Measurements from ENCODE around the gene FLRT2.
A peak's percentile ranks its signal among the peaks of the same experiment; 100 is the strongest.

The FLRT2 gene

DNA sequence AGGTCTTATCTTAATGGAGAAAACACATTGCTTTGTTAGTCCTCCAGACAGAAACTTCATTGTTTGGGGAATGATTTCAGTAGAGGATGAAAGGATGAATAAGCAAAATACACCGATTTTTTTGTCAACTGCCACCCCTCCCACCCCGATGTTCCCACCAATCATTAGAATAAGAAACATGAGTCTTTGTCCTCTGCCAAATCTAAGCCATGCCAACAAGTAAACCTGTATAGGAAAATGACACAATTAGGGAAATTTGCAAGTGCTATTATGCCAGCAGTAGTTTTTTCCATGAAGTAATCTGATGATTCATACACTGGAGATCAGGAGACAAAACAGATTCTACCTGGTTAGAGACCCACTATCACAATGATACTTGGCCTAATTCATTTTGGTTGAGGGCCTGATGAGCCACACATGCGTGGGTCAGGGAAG, 35.9 kb downstream of the FLRT2 start:
- no peak for DNase-seq

DNA sequence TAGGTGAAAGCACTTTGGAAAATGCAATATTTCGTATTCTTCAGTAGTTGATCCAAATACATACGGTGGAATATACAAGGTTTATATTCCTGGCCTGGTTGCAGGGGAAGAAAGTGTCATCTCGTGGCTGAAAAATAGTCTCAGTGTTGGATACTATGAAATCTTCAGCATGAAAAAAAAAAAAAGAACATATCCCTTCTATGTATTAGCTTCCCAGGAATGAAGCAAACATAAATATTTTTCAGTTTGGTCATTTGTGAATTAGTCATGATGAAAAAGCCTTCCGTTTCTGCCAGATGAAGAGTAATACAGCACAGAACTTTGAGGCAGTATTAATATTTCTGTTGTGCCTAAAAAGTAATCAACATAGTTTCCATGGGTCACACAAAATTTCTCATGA, 36.7 kb downstream of the FLRT2 start:
- no peak for DNase-seq

DNA sequence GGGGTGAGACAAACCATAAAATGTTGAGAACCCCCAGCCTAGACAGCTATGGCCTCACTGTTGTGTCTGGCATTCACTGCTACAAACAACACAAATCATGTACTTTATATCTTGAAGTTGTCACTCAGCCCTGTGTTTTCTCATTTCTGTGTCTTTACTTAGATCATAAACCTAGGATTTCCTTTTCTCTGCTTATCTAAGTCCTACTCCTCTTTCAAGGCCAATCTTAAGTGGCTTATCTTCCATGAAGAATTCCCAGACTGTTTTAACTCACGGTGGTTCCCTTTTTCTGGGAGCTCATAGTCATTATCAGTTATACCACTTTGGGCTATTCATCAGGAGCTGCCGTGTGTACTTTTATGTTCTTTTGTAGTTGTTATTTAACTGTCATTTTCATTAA, 42.1 kb downstream of the FLRT2 start:
- no peak for DNase-seq

DNA sequence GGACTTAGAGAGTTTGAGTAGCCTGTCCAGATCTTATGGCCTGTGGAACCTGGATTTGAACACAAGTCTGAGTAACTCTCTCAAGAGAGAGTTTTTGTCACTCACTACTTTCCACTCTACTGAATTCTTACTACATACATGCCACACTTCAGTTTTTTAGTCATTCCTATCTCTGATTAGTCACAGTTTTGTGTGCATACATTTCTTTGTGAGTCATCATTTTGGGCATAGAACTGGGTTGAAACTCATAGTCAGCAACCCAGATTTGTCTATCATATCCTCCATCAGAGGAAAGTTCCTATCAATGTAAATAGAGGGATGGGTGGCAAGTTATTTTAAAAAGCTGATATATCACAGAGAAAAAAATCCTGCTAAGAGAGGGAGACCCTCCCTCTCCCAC, 42.9 kb downstream of the FLRT2 start:
- no peak for DNase-seq

DNA sequence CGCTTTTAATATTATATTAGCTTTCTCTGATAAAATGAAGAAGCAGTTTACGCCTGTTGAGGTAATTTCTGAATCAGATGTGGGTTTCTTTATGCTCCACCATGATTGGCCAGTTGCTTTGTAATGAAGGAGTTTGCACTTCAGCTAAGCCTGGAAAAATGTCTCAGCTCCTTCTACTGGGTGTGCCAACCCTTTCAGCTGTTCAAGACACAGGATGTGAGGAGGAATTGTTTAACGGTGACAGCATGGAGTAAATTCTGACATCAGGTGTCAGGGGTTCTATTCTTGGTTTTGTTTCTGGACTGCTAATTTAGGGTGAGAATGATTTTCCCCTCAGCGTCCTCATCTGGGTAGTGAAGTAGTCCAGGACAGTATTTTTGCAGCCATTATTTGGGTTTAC, 43.5 kb downstream of the FLRT2 start:
- DNase-seq = no peak

DNA sequence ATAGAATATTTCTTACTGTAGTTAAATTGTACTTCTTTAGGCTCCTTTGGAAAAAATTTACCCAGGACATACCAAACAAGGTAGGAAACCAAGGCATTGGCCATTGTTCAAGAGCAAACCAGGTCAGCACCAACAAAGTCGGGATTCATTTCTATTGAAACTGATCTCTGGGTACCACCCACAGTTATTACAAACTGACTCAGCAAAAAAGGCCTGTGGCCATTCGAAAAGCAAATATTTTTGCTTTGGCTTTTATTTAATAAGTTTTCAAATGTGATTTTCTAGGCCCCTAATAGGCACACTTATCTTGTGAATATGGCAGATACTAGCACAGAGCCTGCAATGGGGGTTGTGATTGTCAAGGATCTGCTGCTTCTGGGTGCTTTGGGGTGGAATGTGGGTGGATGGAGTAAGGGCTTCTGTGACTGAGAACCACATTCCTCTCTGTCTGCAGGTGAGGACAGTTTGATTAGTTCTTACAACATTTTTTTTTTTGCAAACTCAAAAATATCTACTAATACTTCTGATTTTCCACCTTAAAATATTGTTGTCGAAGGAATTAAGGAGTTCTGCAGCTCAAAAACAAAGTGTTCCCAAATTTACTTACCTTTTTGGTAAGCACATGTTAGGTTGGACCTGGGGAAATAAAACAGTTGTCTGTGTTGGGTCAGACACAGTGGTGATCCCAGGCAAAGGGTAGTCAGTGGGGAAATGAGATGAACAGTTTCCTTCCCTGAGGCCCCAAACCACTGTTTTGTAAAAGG, 45.1 kb downstream of the FLRT2 start:
- DNase-seq = no peak

DNA sequence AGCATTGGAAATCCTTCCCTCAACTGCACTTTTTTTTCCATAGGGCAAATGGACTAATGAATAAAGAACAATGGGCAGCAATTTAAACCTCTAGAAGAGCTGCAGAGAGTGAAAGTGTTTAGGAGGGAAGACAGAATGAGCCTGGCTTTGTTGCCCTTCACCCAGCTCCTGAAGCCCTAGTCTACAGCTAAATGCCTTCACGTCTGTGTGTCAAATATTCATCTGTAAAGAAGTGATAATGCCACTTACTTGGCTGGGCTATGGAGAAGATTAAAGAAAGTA, 45.6 kb downstream of the FLRT2 start:
- no peak for DNase-seq

DNA sequence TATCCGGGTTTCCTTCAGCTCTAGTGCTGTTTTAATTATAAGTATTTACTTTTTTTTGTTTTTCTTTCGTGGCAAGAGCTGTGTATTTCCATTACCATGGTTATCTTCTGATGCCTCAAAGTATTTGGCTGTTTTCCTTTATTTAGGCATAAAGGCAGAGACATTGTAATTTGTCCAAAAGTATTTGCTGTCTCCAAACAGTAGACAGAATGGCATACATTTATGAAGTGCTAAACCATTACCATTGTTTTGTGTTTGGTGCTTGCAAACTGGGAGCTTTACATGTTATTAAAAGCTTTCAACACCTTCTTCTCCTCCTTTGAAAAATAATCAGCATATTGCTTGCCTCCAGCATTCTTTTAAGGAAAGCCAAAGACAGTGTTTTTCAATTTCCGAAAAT, 46.3 kb downstream of the FLRT2 start:
- no peak for DNase-seq

DNA sequence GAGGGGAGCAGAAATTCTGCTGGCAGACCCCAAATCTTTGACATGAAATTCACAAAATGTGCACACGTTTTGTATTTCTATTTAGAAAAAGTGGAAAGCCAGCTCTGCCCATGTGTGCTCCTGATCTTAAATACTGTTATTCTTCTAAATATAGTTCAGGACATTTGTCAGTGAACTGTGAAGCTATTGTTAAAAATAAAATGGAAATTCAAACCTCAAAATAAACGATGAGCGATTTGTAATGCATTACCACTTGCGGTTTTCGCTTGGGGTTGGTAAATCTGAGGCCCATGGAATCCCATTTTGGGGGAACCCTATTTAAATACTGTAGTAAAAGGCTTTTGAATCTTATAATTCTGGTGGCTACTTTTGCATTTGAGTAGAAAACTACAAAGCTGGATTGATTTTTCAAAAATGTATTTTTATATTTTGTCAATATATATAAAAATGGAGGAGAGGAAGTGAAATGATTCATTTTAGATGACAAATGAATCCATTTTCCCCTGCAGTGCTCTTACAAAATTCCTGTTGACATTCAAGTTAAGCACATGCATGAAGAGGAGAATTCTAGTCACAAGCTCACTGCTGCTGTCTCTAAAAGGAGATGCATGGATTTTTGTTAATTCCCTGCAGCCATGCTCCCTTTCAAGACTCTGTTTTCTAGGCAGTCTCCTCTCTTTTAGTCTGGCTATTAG, 47.1 kb downstream of the FLRT2 start:
- no peak for DNase-seq

DNA sequence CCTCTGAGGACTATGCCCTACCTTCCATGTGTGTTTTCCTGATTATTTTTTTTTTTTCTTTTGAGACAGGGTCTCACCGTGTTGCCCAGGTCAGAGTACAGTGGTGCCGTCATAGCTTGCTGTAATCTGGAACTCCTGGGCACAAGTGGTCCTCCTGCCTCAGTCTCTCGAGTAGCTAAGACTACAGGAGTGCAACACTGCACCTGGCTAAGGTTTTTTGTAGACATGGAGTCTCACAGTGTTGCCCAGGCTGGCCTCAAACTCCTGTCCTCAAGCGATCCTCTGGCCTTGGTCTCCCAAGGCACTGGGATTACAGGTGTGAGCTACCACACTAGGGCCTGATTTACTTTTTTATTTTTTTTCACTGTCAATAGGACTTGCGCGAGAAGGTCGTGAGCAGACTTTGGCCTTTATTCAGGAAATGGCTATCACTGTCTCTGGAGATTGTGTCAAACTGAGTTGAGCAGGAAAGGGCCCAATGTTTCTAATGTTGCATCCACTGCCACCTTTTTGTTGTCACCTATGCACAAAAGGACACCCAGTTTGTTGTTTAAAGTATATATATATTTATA, 47.7 kb downstream of the FLRT2 start:
- DNase-seq = no peak

DNA sequence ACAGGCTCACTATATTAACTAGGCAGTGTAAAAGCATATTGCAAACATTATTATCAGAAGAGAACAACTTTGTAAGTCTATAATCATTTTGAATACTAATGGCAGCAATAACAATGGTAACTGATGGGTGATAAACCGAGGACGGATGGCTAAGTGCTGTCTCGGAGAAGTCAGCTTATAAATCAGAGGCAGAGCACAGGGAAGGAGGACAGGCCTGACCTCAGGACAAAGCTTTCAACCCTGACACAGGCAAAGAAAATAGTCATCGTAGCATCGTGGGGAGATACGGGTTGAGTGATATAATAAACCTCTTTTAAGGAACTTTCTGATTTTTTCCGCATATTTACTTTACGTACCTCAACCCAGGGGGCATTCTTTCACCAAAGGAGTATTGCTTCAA, 48.4 kb downstream of the FLRT2 start:
- DNase-seq = no peak

DNA sequence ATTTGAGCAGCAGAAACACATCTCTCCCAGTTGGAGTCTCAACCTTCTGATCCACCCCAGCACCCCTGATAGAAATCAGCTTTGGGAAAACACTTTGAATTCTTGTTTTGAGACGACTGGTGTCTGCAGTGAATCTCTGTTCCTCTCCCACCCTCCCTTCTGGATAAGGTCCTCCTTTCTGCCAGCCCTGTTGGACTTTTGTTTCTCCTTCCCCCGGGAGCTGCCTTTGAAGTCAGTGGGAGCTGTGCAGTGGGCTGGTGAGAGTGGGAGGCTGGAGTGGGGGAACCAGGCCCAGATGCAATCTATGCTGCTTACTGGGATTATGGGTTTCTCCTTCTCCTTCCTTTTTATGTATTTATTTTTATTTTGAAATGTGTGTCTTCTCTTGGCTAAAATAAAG, 49.0 kb downstream of the FLRT2 start:
- no peak for DNase-seq

DNA sequence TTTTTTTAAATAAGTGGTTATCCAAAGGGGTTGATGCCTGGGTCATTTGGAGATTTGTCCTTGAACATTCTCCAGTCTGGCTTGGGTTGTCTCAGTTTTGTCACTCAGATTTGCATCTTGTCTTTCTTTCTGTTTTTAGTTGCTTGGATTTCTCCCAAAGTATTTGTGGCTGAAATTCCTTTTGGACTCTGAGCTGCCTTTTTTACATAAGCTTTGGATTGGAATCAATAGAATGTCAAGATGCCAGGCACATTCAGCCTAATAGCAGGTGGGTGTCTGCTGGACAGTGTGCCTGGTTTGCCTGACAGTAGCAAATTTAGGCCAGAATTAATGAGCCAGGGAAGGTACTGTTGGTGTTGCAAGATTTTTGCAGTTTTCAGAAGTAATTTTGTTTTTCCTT, 50.0 kb downstream of the FLRT2 start:
- no peak for DNase-seq

DNA sequence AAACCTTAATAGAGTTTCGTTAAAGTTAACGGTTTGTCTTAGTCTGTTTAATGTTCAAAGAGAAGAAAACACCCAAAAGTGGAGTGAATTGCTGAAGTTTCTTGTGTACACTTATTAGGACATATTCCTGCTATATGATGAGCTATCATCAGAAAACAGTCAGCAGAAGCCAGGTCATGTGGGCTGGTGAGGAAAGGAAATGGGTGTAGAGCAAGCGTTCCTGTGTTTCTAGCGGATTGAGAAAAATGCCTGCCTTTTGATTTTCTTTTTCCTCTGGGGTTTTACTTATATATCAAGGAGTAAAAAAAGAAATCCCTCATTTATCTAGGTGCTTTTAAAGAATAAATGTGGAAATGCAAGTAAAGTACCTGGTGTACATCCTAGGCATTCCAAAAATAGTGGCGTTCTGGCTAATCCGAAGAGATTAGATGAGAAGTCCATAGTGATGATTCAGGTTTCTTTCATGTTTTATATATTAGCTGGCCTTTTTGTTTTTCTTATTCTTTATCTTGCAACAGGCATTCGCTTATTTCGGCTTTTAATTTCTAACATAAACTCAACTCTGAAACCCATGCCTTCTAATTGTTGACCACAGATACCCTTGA, 50.7 kb downstream of the FLRT2 start:
- DNase-seq = no peak

DNA sequence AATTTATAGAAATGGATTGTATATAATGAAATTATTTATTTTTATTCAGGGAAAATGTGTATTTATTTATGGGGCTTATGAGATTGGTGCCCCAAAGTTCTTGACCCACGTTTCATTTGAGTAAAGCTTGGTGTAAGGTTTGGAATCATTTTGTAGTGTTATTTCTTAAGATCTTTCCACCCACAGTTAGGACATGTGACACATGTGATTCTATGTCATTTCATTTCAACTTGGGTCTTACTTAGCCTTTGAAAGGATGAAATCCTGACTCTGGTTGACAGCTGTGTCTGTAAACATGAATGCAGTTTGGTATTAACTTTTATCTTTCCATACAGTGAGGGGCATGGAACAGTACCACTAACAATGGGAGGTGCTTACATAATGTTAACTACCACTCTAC, 51.7 kb downstream of the FLRT2 start:
- no peak for DNase-seq

DNA sequence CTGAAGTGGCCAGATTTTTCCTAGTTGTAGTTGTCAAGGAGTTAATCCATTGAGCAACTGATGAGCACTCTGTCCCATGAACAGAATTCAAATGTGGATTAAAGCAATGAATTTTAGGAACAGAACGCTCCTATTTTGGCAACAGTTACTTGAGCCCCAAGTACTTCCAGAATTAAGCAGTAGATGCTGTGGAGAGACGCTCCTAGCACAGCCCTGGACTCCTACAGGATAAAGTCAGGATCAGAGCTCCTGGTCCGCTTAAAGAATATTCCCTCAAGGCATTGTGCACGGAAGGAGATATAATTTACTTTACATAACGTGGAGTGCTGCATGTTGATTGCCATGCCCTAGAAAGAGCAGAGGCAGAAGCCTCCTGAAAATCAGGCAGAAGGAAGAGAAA, 53.4 kb downstream of the FLRT2 start:
- DNase-seq = no peak

DNA sequence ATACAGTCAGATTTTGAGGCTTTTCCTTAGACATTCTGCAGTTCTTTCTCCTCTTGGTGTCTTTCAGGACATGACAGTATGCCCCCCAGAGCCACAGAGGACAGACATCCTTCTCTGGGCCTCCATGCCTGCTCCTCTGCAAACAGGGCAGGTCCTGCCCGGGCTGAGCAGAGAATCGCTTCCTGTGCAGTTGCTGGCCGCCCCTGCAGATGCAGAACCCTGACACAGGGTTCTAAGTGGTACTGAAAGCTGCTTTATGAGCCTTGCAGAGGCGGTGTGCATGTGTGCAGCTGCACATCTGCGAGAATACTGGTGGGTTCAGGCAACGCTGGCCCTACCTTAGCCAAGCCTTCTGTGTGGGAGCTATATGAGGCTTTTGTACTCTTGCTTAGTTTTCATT, 54.5 kb downstream of the FLRT2 start:
- no peak for DNase-seq

DNA sequence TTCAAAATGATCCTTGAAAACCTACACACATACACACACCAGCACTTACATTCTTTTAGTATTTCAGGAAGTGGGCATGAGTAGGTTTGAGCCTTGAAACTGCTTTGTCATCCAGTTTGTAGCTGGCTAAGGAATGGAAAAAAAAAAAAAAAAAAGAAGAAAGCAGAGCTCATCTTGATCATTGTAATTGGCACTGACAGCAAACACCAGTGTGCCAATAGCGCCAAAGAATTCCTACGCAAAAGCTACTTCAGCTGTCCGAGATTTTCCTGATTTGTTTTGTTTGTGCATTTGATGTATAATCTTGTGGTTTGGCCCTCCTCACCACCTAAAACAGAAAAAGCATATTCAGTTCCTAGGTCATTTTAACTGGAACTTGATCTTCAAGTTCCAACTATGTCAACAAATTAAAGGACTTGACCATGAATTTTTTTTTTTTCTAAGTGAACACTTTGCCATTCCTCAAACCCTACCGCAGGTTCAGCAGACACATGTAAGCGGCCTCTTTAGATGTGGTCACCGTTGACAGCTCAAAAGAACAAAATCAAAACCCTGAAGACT, 57.3 kb downstream of the FLRT2 start:
- DNase-seq = no peak

DNA sequence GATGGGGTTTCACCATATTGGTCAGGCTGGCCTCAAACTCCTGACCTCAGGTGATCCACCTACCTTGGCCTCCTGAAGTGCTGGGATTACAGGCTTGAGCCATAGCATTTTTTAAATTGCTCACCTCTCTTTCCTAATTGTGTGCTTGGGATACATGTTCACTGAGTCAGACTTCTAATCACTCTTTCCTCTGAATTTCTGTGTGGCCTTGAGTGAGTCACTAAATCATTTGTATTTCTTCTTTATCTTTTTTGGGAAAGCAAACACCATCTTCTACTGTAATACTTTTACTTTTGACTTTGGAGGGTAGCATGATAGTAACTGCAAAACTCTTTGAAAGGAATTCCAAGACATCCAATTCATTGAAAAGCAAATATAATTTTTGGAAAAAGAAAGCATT, 60.8 kb downstream of the FLRT2 start:
- no peak for DNase-seq

DNA sequence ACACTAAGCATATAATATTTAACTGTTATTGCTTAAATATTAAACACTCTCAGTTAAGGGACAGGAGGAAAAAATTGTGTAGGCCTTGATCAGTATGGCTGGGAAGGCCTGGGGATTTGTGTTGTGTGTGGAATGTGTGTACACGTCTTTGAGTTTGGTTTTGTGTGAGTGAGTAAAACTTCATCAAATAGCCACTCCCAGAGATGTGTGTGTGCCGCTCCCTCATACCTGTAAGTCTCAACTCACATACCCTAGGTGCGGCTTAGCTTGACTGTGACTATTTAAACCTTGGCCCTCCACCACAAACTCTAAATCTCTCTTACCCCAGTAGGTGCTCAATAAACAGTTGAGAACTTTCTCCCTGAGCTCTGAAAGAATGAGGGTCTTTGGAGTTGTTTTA, 64.3 kb downstream of the FLRT2 start:
- DNase-seq = no peak

DNA sequence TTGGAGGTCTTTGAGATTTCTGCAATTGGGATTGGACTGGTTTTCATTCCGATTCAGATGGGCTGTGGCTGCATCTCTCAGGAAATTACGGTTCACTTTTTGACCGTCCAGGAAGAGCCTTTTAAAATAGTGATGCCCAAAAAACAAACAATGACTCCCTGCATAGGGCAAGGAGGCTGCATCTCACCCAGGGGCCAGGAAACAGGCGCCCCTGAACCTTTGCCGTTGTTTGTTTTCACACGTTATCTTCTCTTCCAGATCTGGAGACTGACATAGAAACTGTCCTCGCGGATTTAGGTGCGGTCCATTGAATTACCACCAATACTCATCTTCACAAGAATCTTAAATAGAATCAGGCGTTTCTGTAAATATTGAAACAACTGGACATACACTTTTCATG, 66.0 kb downstream of the FLRT2 start:
- DNase-seq = no peak

DNA sequence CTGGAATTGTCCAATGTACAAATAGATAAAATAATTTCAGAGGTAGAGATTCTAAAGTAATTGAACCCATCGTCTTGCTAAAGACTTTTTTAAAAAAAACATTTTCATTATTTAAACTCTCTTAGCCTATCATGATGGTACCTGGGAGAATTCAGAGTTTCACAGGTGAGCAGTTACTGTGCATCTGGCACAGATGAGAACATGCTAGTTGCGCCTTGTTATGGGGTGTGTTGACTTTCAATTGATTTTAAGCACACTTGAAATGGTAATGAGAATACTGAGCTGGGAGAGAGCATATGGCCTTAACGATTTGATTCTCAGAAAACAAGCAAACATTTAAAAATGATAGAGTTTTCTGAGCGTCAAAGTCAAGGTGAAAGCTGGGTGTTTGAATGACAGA, 66.6 kb downstream of the FLRT2 start:
- no peak for DNase-seq

DNA sequence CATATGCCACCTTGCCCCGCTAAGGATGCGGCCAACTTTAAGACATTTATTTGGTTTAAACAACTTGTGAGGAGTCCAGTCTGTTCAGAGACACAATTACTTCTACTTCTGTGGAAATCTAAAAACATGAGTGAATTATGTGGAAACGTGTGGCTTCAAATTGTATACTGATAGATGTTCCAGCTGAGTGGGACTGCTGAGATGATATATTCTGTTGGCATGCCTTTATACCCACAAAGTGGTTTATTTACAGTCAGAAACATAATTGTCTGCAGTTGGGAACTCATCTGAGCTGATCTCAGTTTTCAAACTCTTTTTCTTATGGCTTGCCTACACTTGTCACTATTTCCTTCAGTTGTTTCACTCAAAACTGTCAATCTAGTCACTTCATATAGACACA, 67.8 kb downstream of the FLRT2 start:
- DNase-seq = no peak

DNA sequence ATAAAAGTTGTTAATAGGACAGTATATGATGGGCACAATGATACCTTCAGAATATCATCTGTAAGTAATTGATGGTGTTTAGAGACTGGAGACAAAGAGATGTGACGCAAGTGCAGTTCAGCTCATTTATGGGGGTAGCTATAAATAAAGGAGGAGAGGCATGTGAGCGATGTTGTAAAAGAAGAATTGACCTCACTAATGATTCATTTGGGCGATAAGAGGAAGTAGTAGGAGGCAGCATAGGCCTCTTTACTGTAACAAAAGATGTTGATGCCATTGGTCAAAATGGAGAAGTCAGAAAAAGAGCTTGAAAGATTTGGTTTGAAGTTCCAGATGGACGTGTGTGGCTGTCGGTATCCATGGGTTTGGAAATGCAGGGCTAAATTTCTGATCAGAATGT, 70.0 kb downstream of the FLRT2 start:
- peak; percentile 17 for DNase-seq

All from CD4-positive, alpha-beta T cell treated with Interleukin-15 for 1 hour (primary cell).